ENCODE data around the gene LMBRD2.

The LMBRD2 gene

GRCh38 chr5:36108758-36109460, 42.8 kb downstream of the LMBRD2 start:
- Histone ChIP-seq H3K36me3 (ENCODE audit: insufficient read depth, low read length) (0 out of 2 replicates have a peak, but pooled peaks cover 8% of the 10 kb centered on the region), H2AFZ (ENCODE audit: low read length, unreplicated experiment) (no peak overlapping the region), H3K27me3 (ENCODE audit: insufficient read depth, low read length) (no peaks in the 10 kb centered on the region), H3K27ac (ENCODE audit: low read depth, low read length) (no peak overlapping the region), H3K4me1 (ENCODE audit: control insufficient read depth, insufficient read depth, low read length, unreplicated experiment) (no peaks in the 10 kb centered on the region), H3K4me3 (ENCODE audit: low read depth, low read length) (no peak overlapping the region), H3K79me2 (ENCODE audit: control insufficient read depth, insufficient read depth, low read length, unreplicated experiment) (no peaks in the 10 kb centered on the region)

- Histone ChIP-seq H3K79me2 (ENCODE audit: control insufficient read depth, insufficient read depth, low read length, unreplicated experiment) (no peaks in the 10 kb centered on the region), H3K4me3 (ENCODE audit: low read depth, low read length) (no peak overlapping the region), H3K27ac (ENCODE audit: low read depth, low read length) (no peak overlapping the region), H3K27me3 (ENCODE audit: insufficient read depth, low read length) (no peaks in the 10 kb centered on the region), H2AFZ (ENCODE audit: low read length, unreplicated experiment) (no peak overlapping the region), H3K36me3 (ENCODE audit: insufficient read depth, low read length) (0 out of 2 replicates have a peak, but pooled peaks cover 8% of the 10 kb centered on the region), H3K4me1 (ENCODE audit: control insufficient read depth, insufficient read depth, low read length, unreplicated experiment) (no peaks in the 10 kb centered on the region)
These were observed 45.9 kb downstream of the LMBRD2 start for GRCh38 chr5:36105819-36106218.

GRCh38 chr5:36099748-36100147, 51.9 kb downstream of the LMBRD2 start:
- H3K36me3 ChIP-seq (ENCODE audit: insufficient read depth, low read length) = no peaks in the 10 kb centered on the region
- H2AFZ ChIP-seq (ENCODE audit: low read length, unreplicated experiment) = no peak overlapping the region
- no peaks in the 10 kb centered on the region for H3K4me1 ChIP-seq (ENCODE audit: control insufficient read depth, insufficient read depth, low read length, unreplicated experiment)
- H3K27ac ChIP-seq (ENCODE audit: low read depth, low read length) = no peak overlapping the region
- no peaks in the 10 kb centered on the region for H3K79me2 ChIP-seq (ENCODE audit: control insufficient read depth, insufficient read depth, low read length, unreplicated experiment)
- no peak overlapping the region for H3K4me3 ChIP-seq (ENCODE audit: low read depth, low read length)
- H3K27me3 ChIP-seq (ENCODE audit: insufficient read depth, low read length) = no peaks in the 10 kb centered on the region

- Histone ChIP-seq H3K79me2 (ENCODE audit: control insufficient read depth, insufficient read depth, low read length, unreplicated experiment) (no peaks in the 10 kb centered on the region), H3K27ac (ENCODE audit: low read depth, low read length) (no peak overlapping the region), H3K4me1 (ENCODE audit: control insufficient read depth, insufficient read depth, low read length, unreplicated experiment) (no peaks in the 10 kb centered on the region), H3K4me3 (ENCODE audit: low read depth, low read length) (no peak overlapping the region), H3K36me3 (ENCODE audit: insufficient read depth, low read length) (no peaks in the 10 kb centered on the region), H2AFZ (ENCODE audit: low read length, unreplicated experiment) (no peak overlapping the region), H3K27me3 (ENCODE audit: insufficient read depth, low read length) (no peaks in the 10 kb centered on the region)
These were observed 55.2 kb downstream of the LMBRD2 start for GRCh38 chr5:36096486-36096885.

- H3K4me1 ChIP-seq (ENCODE audit: control insufficient read depth, insufficient read depth, low read length, unreplicated experiment) = no peaks in the 10 kb centered on the region
- H3K27ac ChIP-seq (ENCODE audit: low read depth, low read length) = no peak overlapping the region
- H2AFZ ChIP-seq (ENCODE audit: low read length, unreplicated experiment) = no peak overlapping the region
- peaks cover 15% of the 10 kb centered on the region for H3K27me3 ChIP-seq (ENCODE audit: insufficient read depth, low read length)
- no peak overlapping the region for H3K4me3 ChIP-seq (ENCODE audit: low read depth, low read length)
- H3K36me3 ChIP-seq (ENCODE audit: insufficient read depth, low read length) = no peaks in the 10 kb centered on the region
- H3K79me2 ChIP-seq (ENCODE audit: control insufficient read depth, insufficient read depth, low read length, unreplicated experiment) = no peaks in the 10 kb centered on the region
These were observed 61.7 kb downstream of the LMBRD2 start for GRCh38 chr5:36089989-36090388.

- Histone ChIP-seq H3K27me3 (ENCODE audit: insufficient read depth, low read length) (peaks cover 5% of the 10 kb centered on the region), H3K36me3 (ENCODE audit: insufficient read depth, low read length) (no peaks in the 10 kb centered on the region), H3K4me1 (ENCODE audit: control insufficient read depth, insufficient read depth, low read length, unreplicated experiment) (no peaks in the 10 kb centered on the region), H3K27ac (ENCODE audit: low read depth, low read length) (no peak overlapping the region), H3K4me3 (ENCODE audit: low read depth, low read length) (no peak overlapping the region), H3K79me2 (ENCODE audit: control insufficient read depth, insufficient read depth, low read length, unreplicated experiment) (no peaks in the 10 kb centered on the region), H2AFZ (ENCODE audit: low read length, unreplicated experiment) (peak overlapping the region; percentile 43)
These were observed 72.4 kb downstream of the LMBRD2 start for GRCh38 chr5:36079200-36079781.

GRCh38 chr5:36078430-36078829, 73.3 kb downstream of the LMBRD2 start:
- Histone ChIP-seq H3K4me1 (ENCODE audit: control insufficient read depth, insufficient read depth, low read length, unreplicated experiment) (no peaks in the 10 kb centered on the region), H3K79me2 (ENCODE audit: control insufficient read depth, insufficient read depth, low read length, unreplicated experiment) (no peaks in the 10 kb centered on the region), H3K27me3 (ENCODE audit: insufficient read depth, low read length) (no peaks in the 10 kb centered on the region; the same call in none of the 2 replicates), H3K4me3 (ENCODE audit: low read depth, low read length) (no peak overlapping the region), H2AFZ (ENCODE audit: low read length, unreplicated experiment) (no peak overlapping the region), H3K27ac (ENCODE audit: low read depth, low read length) (no peak overlapping the region), H3K36me3 (ENCODE audit: insufficient read depth, low read length) (no peaks in the 10 kb centered on the region)

- H2AFZ ChIP-seq (ENCODE audit: low read length, unreplicated experiment) = no peak overlapping the region
- H3K79me2 ChIP-seq (ENCODE audit: control insufficient read depth, insufficient read depth, low read length, unreplicated experiment) = no peaks in the 10 kb centered on the region
- peaks cover 4% of the 10 kb centered on the region for H3K4me1 ChIP-seq (ENCODE audit: control insufficient read depth, insufficient read depth, low read length, unreplicated experiment)
- no peak overlapping the region for H3K27ac ChIP-seq (ENCODE audit: low read depth, low read length)
- no peak overlapping the region for H3K4me3 ChIP-seq (ENCODE audit: low read depth, low read length)
- H3K27me3 ChIP-seq (ENCODE audit: insufficient read depth, low read length) = peaks cover 6% of the 10 kb centered on the region; the same call in 1 of the 2 replicates
- no peaks in the 10 kb centered on the region for H3K36me3 ChIP-seq (ENCODE audit: insufficient read depth, low read length)
These were observed 78.0 kb downstream of the LMBRD2 start for GRCh38 chr5:36073595-36074216.

- H3K36me3 ChIP-seq (ENCODE audit: insufficient read depth, low read length) = no peaks in the 10 kb centered on the region
- peak overlapping the region; percentile 81 for H2AFZ ChIP-seq (ENCODE audit: low read length, unreplicated experiment)
- H3K4me1 ChIP-seq (ENCODE audit: control insufficient read depth, insufficient read depth, low read length, unreplicated experiment) = peaks cover 8% of the 10 kb centered on the region
- H3K27ac ChIP-seq (ENCODE audit: low read depth, low read length) = no peak overlapping the region
- H3K27me3 ChIP-seq (ENCODE audit: insufficient read depth, low read length) = peaks cover 24% of the 10 kb centered on the region
- peak overlapping the region; percentile 74 for H3K4me3 ChIP-seq (ENCODE audit: low read depth, low read length)
- H3K79me2 ChIP-seq (ENCODE audit: control insufficient read depth, insufficient read depth, low read length, unreplicated experiment) = no peaks in the 10 kb centered on the region
These were observed 80.8 kb downstream of the LMBRD2 start for GRCh38 chr5:36070687-36071571.

GRCh38 chr5:36068751-36069281, 82.9 kb downstream of the LMBRD2 start:
- H3K4me3 ChIP-seq (ENCODE audit: low read depth, low read length) = no peak overlapping the region
- H3K79me2 ChIP-seq (ENCODE audit: control insufficient read depth, insufficient read depth, low read length, unreplicated experiment) = no peaks in the 10 kb centered on the region
- no peak overlapping the region for H2AFZ ChIP-seq (ENCODE audit: low read length, unreplicated experiment)
- no peak overlapping the region for H3K27ac ChIP-seq (ENCODE audit: low read depth, low read length)
- peaks cover 45% of the 10 kb centered on the region for H3K27me3 ChIP-seq (ENCODE audit: insufficient read depth, low read length)
- no peaks in the 10 kb centered on the region for H3K36me3 ChIP-seq (ENCODE audit: insufficient read depth, low read length)
- H3K4me1 ChIP-seq (ENCODE audit: control insufficient read depth, insufficient read depth, low read length, unreplicated experiment) = peaks cover 8% of the 10 kb centered on the region

Measured in ACC112 (cell line).